SHP77 treated with DMSO at 0.1 percent for 48 hours (cell line): ENCODE data around the gene SH2D3A.

ENCODE experiments used
- DNase-seq: peaks from one replicate; lab custom pipeline; 2025; lab: John Stamatoyannopoulos, UW

SH2D3A gene

GRCh38 chr19:6708346-6708745 is 58.9 kb downstream of the SH2D3A start:
- no peak for DNase-seq

GRCh38 chr19:6707658-6708018 is 59.6 kb downstream of the SH2D3A start:
- no peak for DNase-seq

- DNase-seq: no peak
Observed at GRCh38 chr19:6707011-6707657, 60.1 kb downstream of the SH2D3A start.

- DNase-seq: no peak
Observed at GRCh38 chr19:6706633-6706958, 60.6 kb downstream of the SH2D3A start.

GRCh38 chr19:6705931-6706632 is 61.2 kb downstream of the SH2D3A start:
- DNase-seq: no peak
